Measurements from ENCODE around the gene NSMF.

DNA sequence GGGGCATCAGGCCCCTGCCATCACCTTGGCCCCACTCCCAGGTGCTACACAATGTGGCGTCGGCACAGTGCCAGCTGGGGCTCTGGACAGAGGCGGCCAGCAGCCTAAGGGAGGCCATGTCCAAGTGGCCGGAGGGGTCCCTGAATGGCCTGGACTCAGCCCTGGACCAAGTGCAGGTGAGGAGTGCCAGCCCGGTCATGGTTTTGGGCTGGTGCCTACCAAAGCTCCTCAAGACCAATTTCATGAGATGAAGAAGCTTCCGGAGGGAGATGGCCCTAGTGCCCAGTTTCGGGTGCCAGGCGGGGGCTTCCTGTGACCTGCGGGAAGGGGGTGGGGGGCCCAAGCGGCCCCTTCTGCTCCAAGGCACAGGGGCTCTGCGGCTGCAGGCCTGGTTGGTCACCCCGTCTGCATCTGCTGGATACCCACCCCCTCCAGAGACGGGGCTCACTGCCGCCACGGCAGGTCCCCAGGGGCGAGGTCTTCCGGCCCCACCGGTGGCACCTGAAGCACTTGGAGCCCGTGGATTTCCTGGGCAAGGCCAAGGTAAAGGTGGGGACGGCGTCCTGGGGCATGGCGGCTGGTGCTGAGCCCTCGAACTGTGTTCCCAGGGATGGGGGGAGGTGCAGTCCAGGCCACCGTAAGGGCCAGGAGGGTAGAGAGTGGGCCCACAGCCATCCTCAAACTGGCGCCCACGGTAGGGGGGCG is 30.1 kb downstream of the NSMF start:
- TF ChIP-seq, protein P1, sequence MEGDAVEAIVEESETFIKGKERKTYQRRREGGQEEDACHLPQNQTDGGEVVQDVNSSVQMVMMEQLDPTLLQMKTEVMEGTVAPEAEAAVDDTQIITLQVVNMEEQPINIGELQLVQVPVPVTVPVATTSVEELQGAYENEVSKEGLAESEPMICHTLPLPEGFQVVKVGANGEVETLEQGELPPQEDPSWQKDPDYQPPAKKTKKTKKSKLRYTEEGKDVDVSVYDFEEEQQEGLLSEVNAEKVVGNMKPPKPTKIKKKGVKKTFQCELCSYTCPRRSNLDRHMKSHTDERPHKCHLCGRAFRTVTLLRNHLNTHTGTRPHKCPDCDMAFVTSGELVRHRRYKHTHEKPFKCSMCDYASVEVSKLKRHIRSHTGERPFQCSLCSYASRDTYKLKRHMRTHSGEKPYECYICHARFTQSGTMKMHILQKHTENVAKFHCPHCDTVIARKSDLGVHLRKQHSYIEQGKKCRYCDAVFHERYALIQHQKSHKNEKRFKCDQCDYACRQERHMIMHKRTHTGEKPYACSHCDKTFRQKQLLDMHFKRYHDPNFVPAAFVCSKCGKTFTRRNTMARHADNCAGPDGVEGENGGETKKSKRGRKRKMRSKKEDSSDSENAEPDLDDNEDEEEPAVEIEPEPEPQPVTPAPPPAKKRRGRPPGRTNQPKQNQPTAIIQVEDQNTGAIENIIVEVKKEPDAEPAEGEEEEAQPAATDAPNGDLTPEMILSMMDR (IDR thresholded peaks at IDR 0.05), result no peak
- TF ChIP-seq EP300 (IDR thresholded peaks at IDR 0.05) (no peak), POLR2A (IDR thresholded peaks at IDR 0.05) (no peak)
